Suppressor macrophage treated with lipopolysaccharide for 1 hour (primary cell): Measurements from ENCODE around the gene TBC1D1.
A peak's percentile ranks its signal among the peaks of the same experiment; 100 is the strongest.

ENCODE experiments used
- DNase-seq, 3 donors: peaks; one replicate each; pipeline ENCODE4 v3.0.0-alpha.2; 2020 to 2022

TBC1D1 gene, protein sequence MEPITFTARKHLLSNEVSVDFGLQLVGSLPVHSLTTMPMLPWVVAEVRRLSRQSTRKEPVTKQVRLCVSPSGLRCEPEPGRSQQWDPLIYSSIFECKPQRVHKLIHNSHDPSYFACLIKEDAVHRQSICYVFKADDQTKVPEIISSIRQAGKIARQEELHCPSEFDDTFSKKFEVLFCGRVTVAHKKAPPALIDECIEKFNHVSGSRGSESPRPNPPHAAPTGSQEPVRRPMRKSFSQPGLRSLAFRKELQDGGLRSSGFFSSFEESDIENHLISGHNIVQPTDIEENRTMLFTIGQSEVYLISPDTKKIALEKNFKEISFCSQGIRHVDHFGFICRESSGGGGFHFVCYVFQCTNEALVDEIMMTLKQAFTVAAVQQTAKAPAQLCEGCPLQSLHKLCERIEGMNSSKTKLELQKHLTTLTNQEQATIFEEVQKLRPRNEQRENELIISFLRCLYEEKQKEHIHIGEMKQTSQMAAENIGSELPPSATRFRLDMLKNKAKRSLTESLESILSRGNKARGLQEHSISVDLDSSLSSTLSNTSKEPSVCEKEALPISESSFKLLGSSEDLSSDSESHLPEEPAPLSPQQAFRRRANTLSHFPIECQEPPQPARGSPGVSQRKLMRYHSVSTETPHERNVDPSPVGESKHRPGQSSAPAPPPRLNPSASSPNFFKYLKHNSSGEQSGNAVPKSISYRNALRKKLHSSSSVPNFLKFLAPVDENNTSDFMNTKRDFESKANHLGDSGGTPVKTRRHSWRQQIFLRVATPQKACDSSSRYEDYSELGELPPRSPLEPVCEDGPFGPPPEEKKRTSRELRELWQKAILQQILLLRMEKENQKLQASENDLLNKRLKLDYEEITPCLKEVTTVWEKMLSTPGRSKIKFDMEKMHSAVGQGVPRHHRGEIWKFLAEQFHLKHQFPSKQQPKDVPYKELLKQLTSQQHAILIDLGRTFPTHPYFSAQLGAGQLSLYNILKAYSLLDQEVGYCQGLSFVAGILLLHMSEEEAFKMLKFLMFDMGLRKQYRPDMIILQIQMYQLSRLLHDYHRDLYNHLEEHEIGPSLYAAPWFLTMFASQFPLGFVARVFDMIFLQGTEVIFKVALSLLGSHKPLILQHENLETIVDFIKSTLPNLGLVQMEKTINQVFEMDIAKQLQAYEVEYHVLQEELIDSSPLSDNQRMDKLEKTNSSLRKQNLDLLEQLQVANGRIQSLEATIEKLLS (N-terminal part only)

DNA sequence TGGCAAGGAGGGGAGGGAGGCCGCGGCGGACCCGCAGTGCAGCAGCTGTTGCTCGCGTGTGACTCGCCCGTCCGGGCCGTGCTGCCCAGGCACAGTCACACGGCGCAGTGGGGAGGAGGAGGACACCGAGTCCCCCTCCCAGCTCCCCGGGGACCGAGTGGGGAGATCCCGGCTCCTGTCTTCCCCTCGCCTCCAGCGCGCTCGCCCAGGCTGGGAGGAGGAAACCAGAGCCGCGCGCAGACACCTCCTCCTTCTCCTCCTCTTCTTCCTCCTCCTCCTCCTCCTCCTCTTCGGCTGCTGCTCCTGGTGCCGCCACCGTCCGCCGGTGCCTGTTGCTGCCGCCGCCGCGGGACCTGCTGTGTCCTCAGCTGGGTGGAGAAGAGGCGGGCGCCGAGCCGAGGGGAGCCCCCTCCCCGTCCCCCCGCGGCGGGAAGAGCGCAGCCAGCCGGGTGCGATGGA is at the start of gene TBC1D1:
Gene TBC1D1, plus strand, starts transcription at position 284 of the 459 bp plus-strand sequence. CDS start 11,012 bp downstream, outside the sequence.
- DNase-seq, result peak; percentile 87 to 95 (median 90)

DNA sequence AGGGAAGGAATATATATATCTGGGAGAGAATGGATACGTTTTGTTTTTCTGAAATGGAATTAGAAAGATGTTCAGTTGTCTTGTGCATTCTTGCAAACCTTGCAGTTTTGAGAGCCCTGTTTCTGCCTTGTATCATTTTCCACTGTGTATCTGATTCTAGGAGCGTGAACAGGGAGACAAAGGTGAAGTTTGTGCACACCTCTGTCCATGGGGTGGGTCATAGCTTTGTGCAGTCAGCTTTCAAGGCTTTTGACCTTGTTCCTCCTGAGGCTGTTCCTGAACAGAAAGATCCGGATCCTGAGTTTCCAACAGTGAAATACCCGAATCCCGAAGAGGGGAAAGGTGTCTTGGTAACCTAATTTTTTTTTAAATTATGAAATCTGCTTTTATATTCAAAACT is 46.7 kb upstream of the TBC1D1 start:
- no peak for DNase-seq

GRCh38 chr4:37845201-37845600 is 45.7 kb upstream of the TBC1D1 start:
- no peak for DNase-seq

- DNase-seq, result peak in 1 of 3 donors; percentile 44
These were observed 43.5 kb upstream of the TBC1D1 start for GRCh38 chr4:37847311-37847884.

- DNase-seq, result peak; percentile 32 to 77 (median 73)
These were observed 38.5 kb upstream of the TBC1D1 start for GRCh38 chr4:37852376-37852775.

- no peak for DNase-seq
These were observed 32.8 kb upstream of the TBC1D1 start for GRCh38 chr4:37858112-37858511.

GRCh38 chr4:37858872-37859271 is 32.0 kb upstream of the TBC1D1 start:
- no peak for DNase-seq

DNA sequence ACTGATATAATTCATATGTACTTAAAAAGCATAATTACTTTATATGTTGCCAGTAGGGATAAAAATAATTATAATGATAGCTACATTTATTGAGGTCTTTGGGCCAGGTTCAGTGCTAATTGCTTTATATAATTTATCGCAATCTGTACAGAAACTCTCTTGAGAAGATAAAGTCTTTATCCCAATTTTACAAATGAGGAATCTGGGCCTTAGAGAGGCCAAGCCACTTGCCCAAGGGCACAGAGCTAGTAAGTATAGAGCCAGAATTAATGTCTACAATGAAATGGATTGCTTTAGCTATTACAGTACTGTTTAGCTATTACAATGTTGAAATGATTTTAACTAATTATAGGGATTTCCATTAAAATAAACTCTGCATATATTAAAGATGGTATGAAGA is 30.6 kb upstream of the TBC1D1 start:
- DNase-seq, result no peak

DNA sequence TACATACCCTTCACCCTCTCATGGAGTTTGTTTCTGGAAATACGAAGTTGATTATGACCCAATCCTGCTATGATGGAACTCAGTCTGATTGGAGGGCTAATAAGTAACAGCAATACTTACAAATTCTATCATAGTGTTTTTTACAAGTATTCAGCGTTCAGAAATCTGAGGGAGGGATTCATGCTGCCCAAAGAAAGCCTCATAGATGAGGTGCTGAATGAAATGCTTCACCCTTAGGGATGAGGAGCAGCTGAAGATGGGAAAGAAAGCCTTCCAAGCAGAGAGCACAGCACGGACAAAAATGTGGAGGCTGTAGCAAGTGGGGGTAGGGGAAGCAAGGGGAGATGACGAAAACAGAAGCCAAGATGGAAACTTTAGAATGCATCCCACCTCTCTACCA is 27.9 kb upstream of the TBC1D1 start:
- DNase-seq, result no peak

GRCh38 chr4:37864786-37865185 is 26.1 kb upstream of the TBC1D1 start:
- DNase-seq, result peak; percentile 86 to 94 (median 91)

DNA sequence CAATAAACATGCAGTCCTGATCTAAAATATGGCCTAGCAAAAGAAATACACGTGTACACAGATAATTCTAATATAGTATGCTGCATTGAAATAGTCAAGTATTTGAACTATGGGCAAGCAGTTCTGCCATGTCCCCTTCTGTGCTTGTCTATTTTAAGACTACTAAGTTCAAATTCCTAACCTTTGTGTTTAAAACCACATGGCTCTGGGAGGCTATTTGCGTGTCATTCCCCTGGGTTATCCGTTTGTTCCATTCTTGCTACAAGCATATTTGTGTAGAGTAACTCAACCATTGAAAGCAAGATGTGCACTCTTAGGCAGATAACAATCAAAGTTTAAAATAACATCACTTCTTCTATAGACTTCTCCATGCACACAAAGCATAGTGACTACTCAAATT is 25.4 kb upstream of the TBC1D1 start:
- no peak for DNase-seq

DNA sequence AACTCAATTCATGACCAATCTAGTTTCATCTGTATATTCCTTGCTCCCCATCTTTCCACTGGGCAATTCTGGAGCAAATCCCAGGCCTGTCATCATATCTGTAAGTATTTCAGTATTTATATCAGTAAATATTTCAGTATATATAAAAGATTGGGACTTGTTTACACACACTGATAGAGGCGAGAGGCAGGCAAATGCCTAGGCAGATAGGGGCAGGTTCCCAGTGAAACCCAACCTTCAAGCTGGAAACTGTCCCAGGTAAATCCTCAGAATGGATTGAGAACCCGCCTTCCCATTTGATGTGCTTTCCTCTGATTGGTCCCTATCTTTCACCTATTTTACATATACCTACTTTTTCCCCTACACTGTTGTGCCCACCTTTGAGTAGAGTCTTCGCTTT is 23.8 kb upstream of the TBC1D1 start:
- DNase-seq, result no peak

DNA sequence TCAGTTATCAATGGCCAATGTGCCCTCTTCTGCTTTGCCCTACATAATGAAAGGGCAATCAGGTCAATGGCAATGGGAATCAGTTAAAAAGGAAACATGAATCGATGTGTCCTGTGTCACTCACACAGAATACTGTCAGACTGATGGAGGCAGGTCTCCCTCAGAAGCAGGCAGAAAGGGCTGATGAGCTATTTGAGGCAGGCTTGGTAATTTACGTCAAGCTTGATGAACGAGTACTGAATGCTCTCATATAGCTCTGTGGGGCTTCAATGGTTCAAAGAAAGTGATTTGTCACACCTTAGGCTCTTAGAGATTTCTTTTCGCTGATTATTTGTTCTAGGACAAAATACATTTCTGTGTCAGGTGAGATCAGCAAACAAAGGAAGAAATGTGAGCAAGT is 22.6 kb upstream of the TBC1D1 start:
- DNase-seq, result no peak

DNA sequence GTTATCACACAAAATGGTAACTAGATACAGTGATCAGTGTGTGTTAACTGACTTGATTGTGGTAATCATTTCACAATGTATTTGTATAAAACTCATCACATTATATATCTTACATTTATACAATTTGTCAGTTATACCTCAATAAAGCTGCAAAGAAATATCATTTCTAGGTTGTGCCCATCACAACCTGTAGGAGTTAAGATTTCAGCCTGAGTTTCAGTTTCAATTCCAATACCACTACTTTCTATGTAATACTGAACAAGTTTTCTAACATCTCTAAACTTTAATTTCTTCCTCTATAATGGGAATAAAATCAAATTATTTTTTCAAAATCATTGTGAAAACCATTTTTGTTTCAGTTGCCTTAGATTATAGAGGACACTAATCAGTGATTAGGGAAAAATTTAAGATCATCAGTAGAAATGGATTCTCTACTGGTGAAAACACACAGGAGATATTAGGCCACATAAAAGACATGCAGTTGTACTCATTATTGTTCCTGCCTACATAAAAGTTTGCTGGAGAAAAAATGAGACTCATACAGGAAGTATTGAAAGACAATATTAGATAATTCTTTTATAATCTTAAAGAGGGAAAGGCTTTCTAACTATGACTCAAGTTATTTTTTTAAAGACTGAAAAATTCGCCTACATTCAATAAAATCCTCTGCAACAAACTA is 18.4 kb upstream of the TBC1D1 start:
- no peak for DNase-seq

- DNase-seq, result peak in 2 of 3 donors; percentile 52 to 54
These were observed 17.5 kb upstream of the TBC1D1 start for GRCh38 chr4:37873386-37873785.

DNA sequence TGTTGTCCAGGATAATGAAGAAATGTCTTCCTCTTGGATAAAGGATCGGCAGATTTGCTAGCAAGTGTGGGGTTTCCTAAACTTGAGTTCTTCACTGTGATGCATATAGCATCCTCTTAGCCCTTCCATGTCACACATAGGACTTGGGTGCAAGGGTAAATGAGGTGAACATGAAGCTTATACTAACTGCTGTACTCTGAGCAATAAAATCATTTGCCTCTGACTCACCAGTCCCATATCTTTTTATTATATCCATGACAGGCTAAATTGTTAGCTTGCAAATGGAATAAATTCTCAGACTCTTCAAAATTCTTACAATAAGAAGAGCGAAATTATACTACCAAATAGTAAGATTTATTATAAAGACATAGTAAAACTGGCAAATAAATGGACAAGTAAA is 14.7 kb upstream of the TBC1D1 start:
- DNase-seq, result no peak

GRCh38 chr4:37879365-37879764 is 11.5 kb upstream of the TBC1D1 start:
- peak in 2 of 3 donors; percentile 42 to 43 for DNase-seq

DNA sequence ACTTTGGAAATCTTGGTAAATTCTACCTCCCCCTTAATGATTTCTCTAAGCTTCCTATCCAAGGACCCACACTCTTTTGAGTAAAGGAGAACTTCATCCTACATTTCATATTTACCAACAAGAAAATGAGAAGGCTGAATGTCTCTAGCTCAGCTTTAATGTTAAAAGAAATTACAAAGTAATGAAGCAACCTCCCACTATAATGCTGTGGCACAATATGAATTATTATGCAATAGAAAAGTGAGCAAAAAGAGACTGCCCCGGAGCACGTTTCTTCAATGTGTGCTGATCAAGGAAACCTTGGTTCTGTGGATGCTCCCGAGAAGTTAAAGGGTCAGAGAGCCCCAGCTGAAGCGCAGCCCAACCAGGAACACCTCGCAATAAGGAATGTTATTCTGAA is 9.1 kb upstream of the TBC1D1 start:
- DNase-seq, result peak in 2 of 3 donors; percentile 51 to 52

GRCh38 chr4:37882665-37883296 is 8.1 kb upstream of the TBC1D1 start:
- DNase-seq, result peak in 1 of 3 donors; percentile 32

- DNase-seq, result no peak
These were observed 5.9 kb upstream of the TBC1D1 start for GRCh38 chr4:37884855-37885487.

DNA sequence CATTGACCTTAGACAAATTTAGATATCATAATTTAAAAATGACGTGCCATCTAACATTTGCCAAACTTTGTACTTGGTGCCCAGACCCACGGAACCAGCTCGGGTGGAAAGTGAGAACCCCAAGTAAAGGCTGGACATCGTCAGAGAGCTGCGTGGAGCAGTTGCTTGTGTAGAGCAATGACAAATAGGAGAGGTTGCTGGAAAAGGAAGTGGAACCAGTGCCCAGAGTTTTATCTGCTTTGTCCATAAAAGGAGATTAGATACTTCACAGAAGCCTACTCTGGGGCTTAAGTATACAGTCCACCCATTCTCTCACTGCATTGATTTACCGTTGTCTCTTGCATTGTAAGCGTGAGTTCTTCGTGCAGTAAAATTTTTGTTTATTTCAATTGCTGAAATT is 5.4 kb upstream of the TBC1D1 start:
- peak; percentile 50 to 59 (median 58) for DNase-seq
